ENCODE measurements around the gene EHMT1. TPM values are rescaled to one million over a fixed set of nuclear protein-coding genes. Genes with fewer than 3 reads are reported as not detected.
"Not testable (repeated sequence)": the region's sequence is repeated elsewhere in the genome, so short reads cannot be mapped to it uniquely, and the experiment has no call there.

The EHMT1 gene
- polyA plus RNA-seq, 2 of the 4 experiments (the other 2 are of a cell fraction) = 41.3 to 48.0 TPM

- Histone ChIP-seq H3K4me2 (no peak overlapping the region), H3K9me3 (no peaks in the 10 kb centered on the region), H3K4me3 (no peak overlapping the region), H3K4me1 (peaks cover 17% of the 10 kb centered on the region; the same call in 2 of the 3 replicates), H3K27ac (no peak overlapping the region)
- 91% methylated on average over 4 of the region's 4 CpGs for WGBS (ENCODE audit: missing lambda C conversion rate)
- DNase-seq (ENCODE audit: low read depth in 1 of 2, low spot score in 1 of 2) = no peak
- no peak for FAIRE-seq
- no peak for TF ChIP-seq HES2 (IDR thresholded peaks at IDR 0.05)
- TF ChIP-seq CTCF (IDR thresholded peaks at IDR 0.05) = no peak
- TF ChIP-seq ATOH8 (CRISPR knock-in tag; IDR thresholded peaks at IDR 0.05; ENCODE audit: low read depth) = no peak
- no peak for TF ChIP-seq POLR2A (IDR thresholded peaks at IDR 0.05; ENCODE audit: low read length)
- TF ChIP-seq NFE2L2 (conservative IDR thresholded peaks at IDR 0.05; ENCODE audit: low read length) = no peak
- TF ChIP-seq RFX5 (IDR thresholded peaks at IDR 0.05) = no peak
- TF ChIP-seq MAZ (IDR thresholded peaks at IDR 0.05; ENCODE audit: borderline replicate concordance, low read depth, low read length) = no peak
- no peak for TF ChIP-seq CHD2 (IDR thresholded peaks at IDR 0.05; ENCODE audit: low read length, partially characterized antibody)
- no peak for TF ChIP-seq MAX (IDR thresholded peaks at IDR 0.05)
- TF ChIP-seq ELK1 (IDR thresholded peaks at IDR 0.05; ENCODE audit: low read depth, low read length) = no peak
- no peak for TF ChIP-seq HOXB13 (CRISPR knock-in tag; IDR thresholded peaks at IDR 0.05; ENCODE audit: low read depth)
- no peak for TF ChIP-seq GATA3 (IDR thresholded peaks at IDR 0.05; ENCODE audit: borderline replicate concordance)
- no peak for TF ChIP-seq MAFK (IDR thresholded peaks at IDR 0.05; ENCODE audit: partially characterized antibody)
- no peak for TF ChIP-seq ZC3H11A (IDR thresholded peaks at IDR 0.05)
- POLR2A ChIA-PET = no interaction called here
- CTCF ChIA-PET = interaction anchor here (1.4 to 1.8 kb wide), 2 partner anchors 13 to 14 kb away, joined by 3 read pairs; no protein-coding TSS in a partner anchor
- no peak for ATAC-seq
These were observed 7.7 kb downstream of the EHMT1 start for GRCh38 chr9:137626464-137626863.

- ATAC-seq; FAIRE-seq; POLR2A ChIA-PET; H3K4me2 ChIP-seq; H3K9me3 ChIP-seq; H3K4me3 ChIP-seq; H3K27ac ChIP-seq; DNase-seq (ENCODE audit: low read depth in 1 of 2, low spot score in 1 of 2): not testable (repeated sequence)
- peaks cover 14% of the 10 kb centered on the region; the same call in 2 of the 3 replicates for H3K4me1 ChIP-seq
- CTCF ChIA-PET = interaction anchor here (0.5 to 1.8 kb wide), 3 partner anchors 12 to 1796 kb away, joined by 3 read pairs; no protein-coding TSS in a partner anchor
- WGBS (ENCODE audit: missing lambda C conversion rate) = 96% methylated on average over 14 of the region's 14 CpGs
These were observed 8.6 kb downstream of the EHMT1 start for GRCh38 chr9:137627406-137627805.

GRCh38 chr9:137630126-137630525 lies 11.3 kb downstream of the EHMT1 start:
- FAIRE-seq (no peak), DNase-seq (ENCODE audit: low read depth in 1 of 2, low spot score in 1 of 2) (no peak), ATAC-seq (no peak)
- POLR2A ChIA-PET = no interaction called here
- Histone ChIP-seq H3K9me3 (no peaks in the 10 kb centered on the region), H3K27ac (no peak overlapping the region), H3K4me3 (no peak overlapping the region), H3K4me2 (peak overlapping the region; percentile 18), H3K4me1 (peaks cover 14% of the 10 kb centered on the region; the same call in 2 of the 3 replicates)
- 29% methylated on average over 1 of the region's 1 CpG for WGBS (ENCODE audit: missing lambda C conversion rate)
- CTCF ChIA-PET = interaction anchor here (1.1 to 1.3 kb wide), 2 partner anchors 12 to 16 kb away, joined by 3 to 4 read pairs; no protein-coding TSS in a partner anchor
- TF ChIP-seq NPAS2 (CRISPR knock-in tag; IDR thresholded peaks at IDR 0.05; ENCODE audit: borderline replicate concordance) (no peak), REST (IDR thresholded peaks at IDR 0.05) (no peak), POLR2A (IDR thresholded peaks at IDR 0.05; ENCODE audit: low read length) (no peak), ESRRA (IDR thresholded peaks at IDR 0.05; ENCODE audit: borderline replicate concordance, low read length) (no peak), ZNF302 (CRISPR knock-in tag; IDR thresholded peaks at IDR 0.05) (no peak), RNF2 (IDR thresholded peaks at IDR 0.05; ENCODE audit: borderline replicate concordance, low read depth) (no peak), E2F6 (IDR thresholded peaks at IDR 0.05; ENCODE audit: borderline replicate concordance, low read depth) (no peak), CHD2 (IDR thresholded peaks at IDR 0.05; ENCODE audit: low read length, partially characterized antibody) (no peak)

Measured in A549 (cell line).